ENCODE measurements around the gene DTD1.

The DTD1 gene

DNA sequence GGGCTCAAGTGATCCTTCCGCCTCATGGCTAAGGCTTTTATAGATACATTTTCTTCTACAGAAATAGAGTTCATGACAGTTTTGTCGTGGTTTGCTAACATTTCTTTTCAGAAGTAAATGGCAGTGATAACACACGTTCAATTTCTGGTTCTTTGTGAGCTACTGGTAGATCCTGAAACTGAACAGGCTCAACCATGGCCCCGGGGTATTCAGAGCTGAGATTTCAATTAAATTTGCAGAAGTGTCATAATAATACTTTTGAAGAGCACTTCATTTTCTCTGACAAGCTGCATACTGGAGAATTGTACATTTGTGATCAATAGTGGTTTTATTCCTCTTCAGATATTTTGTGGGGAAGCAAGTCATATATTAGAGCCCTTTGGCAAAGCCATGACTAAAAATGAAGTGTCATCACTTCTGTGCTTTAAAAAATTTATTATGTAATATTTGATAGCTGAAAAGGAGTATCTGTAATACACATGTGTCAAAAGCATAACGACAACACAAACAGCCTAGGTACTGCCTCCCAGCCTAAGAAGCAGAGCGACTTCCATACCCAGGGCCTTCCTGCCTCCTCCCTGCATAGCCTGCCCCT is 141.5 kb downstream of the DTD1 start:
- no peaks in the 10 kb centered on the region for H3K27me3 ChIP-seq (ENCODE audit: control insufficient read depth, insufficient read depth, low read length)
- peaks cover 3% of the 10 kb centered on the region for H3K4me1 ChIP-seq (ENCODE audit: control insufficient read depth, low read depth, low read length)
- no peak overlapping the region for H3K27ac ChIP-seq (ENCODE audit: low read length)
- H3K36me3 ChIP-seq (ENCODE audit: control insufficient read depth, low read depth, low read length): no peaks in the 10 kb centered on the region
- H3K4me3 ChIP-seq (ENCODE audit: low read length): no peak overlapping the region
- H3K9me3 ChIP-seq (ENCODE audit: control insufficient read depth, low read depth, low read length): no peaks in the 10 kb centered on the region
- no peak overlapping the region for H3K9ac ChIP-seq (ENCODE audit: low read length)

DNA sequence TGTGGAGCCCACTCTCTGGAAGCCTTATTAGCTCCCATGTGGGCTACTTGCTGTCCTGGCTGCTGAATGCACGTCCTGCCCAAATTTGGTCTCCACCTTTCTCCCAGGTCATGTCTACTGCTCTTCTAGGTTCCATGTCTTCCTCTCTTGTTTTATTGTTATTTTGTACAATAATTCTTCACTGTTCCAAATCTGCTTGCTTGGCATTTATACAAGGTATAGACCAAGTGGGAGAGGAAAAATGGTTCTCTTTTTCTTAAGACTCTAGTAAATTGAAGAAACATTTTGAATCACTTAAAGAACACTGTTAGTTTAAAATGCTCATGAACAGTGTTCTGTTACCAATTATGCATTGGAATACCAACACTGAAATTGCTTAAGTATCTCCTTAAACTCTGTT is 144.1 kb downstream of the DTD1 start:
- Histone ChIP-seq H3K27me3 (ENCODE audit: control insufficient read depth, insufficient read depth, low read length) (no peaks in the 10 kb centered on the region), H3K4me1 (ENCODE audit: control insufficient read depth, low read depth, low read length) (no peaks in the 10 kb centered on the region), H3K4me3 (ENCODE audit: low read length) (no peak overlapping the region), H3K27ac (ENCODE audit: low read length) (no peak overlapping the region), H3K9me3 (ENCODE audit: control insufficient read depth, low read depth, low read length) (no peaks in the 10 kb centered on the region), H3K9ac (ENCODE audit: low read length) (no peak overlapping the region), H3K36me3 (ENCODE audit: control insufficient read depth, low read depth, low read length) (no peaks in the 10 kb centered on the region)

DNA sequence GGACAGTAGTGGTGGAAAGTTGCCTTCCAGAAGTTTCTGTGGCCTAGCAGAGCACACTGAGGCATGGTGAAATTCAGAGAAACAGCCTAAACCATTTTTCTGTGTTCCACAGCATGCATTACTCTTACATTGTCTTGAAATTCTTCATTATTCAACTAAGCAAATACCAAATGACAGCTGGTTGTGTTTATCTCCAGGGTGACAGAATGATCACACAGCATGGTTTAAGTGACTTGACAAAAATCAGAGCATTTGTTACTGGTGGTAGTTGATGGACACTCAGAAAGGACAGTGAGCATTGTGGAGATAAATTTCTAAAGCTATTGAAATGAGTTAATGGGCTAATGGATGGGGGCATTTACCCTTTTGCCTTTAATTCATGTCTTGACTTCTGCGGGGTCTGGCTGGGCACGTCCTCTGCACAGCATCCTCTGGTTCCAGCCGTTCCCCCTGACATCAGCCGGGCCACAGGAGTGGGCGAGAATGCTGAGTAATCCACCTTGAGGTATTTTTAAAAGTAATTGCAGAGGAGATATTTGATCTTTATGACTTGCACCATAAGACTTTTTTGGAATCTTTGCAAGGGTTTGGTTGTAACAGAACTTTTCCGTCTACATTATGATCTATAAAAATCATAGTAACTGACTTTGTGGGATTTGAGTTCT is 146.8 kb downstream of the DTD1 start:
- Histone ChIP-seq H3K9me3 (ENCODE audit: control insufficient read depth, low read depth, low read length) (no peaks in the 10 kb centered on the region), H3K36me3 (ENCODE audit: control insufficient read depth, low read depth, low read length) (no peaks in the 10 kb centered on the region), H3K4me1 (ENCODE audit: control insufficient read depth, low read depth, low read length) (peaks cover 4% of the 10 kb centered on the region), H3K27ac (ENCODE audit: low read length) (no peak overlapping the region), H3K4me3 (ENCODE audit: low read length) (no peak overlapping the region), H3K27me3 (ENCODE audit: control insufficient read depth, insufficient read depth, low read length) (no peaks in the 10 kb centered on the region), H3K9ac (ENCODE audit: low read length) (no peak overlapping the region)

DNA sequence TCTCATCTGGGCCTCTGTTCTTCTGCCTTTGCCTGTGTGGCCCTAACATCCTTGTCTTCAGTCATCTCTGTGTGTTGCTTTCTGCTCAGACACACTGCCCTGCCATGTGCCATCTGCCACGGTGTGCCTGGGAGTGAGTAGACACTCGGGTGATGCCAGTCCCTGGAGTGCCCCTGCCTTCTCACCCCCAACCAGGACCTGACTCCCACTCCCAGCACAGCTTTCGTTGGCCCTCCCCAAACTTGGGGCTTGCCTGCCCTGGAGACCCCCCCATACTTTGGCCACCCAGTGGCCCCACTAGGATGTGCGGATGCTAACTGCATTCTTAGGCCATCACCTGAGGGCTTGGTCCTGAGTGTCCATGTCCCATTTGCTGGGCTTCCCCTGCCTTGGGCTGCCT is 149.3 kb downstream of the DTD1 start:
- no peaks in the 10 kb centered on the region for H3K36me3 ChIP-seq (ENCODE audit: control insufficient read depth, low read depth, low read length)
- H3K9me3 ChIP-seq (ENCODE audit: control insufficient read depth, low read depth, low read length): no peaks in the 10 kb centered on the region
- H3K27me3 ChIP-seq (ENCODE audit: control insufficient read depth, insufficient read depth, low read length): no peaks in the 10 kb centered on the region
- H3K27ac ChIP-seq (ENCODE audit: low read length): no peak overlapping the region
- H3K4me3 ChIP-seq (ENCODE audit: low read length): no peak overlapping the region
- peaks cover 10% of the 10 kb centered on the region for H3K4me1 ChIP-seq (ENCODE audit: control insufficient read depth, low read depth, low read length)
- H3K9ac ChIP-seq (ENCODE audit: low read length): no peak overlapping the region

DNA sequence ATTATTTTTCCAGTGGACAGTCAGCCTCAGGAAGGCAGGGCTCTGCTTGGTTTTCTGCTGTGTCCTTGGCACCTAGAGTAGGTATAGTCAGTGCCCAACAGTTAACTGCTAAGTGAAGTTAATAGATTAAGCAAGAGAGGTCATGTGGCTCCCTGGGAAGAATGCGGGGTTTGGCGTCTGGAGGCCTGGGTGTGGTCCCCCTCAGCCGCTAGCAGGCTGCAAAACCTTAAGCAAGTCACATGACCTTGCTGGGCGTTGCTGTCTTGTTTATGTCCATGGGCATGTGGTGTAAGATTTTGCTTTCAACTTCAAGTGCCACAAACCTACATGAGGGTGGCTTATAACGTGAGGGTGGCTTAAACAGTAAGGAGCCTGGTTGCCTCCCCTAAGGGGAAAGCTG is 150.2 kb downstream of the DTD1 start:
- Histone ChIP-seq H3K36me3 (ENCODE audit: control insufficient read depth, low read depth, low read length) (no peaks in the 10 kb centered on the region), H3K27ac (ENCODE audit: low read length) (no peak overlapping the region), H3K4me3 (ENCODE audit: low read length) (no peak overlapping the region), H3K27me3 (ENCODE audit: control insufficient read depth, insufficient read depth, low read length) (no peaks in the 10 kb centered on the region), H3K9me3 (ENCODE audit: control insufficient read depth, low read depth, low read length) (no peaks in the 10 kb centered on the region), H3K9ac (ENCODE audit: low read length) (no peak overlapping the region), H3K4me1 (ENCODE audit: control insufficient read depth, low read depth, low read length) (peaks cover 10% of the 10 kb centered on the region)

DNA sequence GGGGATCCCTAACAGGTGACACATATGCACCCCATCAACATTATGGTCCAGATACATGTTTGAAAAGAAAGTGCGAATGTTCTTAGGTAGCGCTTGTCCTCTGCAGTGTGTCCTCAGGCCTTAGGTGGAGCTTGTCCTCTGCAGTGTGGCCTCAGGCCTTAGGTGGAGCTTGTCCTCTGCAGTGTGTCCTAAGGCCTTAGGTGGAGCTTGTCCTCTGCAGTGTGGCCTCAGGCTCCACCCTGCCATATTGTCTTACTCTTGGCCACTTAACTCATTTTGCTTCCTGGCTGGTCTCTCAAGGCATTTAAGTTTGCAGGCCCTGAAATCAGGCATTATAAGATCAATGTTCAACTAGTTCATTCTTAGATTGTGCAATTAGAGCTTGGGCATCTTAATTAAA is 151.0 kb downstream of the DTD1 start:
- H3K27ac ChIP-seq (ENCODE audit: low read length): no peak overlapping the region
- no peaks in the 10 kb centered on the region for H3K36me3 ChIP-seq (ENCODE audit: control insufficient read depth, low read depth, low read length)

DNA sequence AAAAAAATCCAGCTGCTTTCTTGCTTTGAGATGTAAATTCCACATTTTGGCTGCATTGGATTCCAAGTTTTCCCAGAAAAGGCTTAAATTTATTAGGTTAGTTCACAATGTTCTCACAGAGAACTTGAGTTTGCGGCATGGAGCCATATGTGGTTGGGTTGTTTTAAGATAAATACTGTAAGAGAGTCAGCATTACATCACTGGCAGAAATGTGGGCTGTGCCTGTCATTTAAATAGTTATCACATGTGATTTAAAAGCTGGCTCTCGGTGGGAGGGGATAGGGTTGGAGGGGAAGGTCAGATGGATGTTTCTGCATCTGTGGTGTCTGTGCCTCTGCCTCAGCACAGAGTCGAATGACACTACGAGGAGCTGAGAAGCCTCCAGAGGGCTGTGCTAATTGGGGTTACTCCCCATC is 151.9 kb downstream of the DTD1 start:
- H3K27ac ChIP-seq (ENCODE audit: low read length): no peak overlapping the region
- no peaks in the 10 kb centered on the region for H3K36me3 ChIP-seq (ENCODE audit: control insufficient read depth, low read depth, low read length)
- no peak overlapping the region for H3K9ac ChIP-seq (ENCODE audit: low read length)
- peaks cover 10% of the 10 kb centered on the region for H3K4me1 ChIP-seq (ENCODE audit: control insufficient read depth, low read depth, low read length)
- H3K9me3 ChIP-seq (ENCODE audit: control insufficient read depth, low read depth, low read length): no peaks in the 10 kb centered on the region
- H3K27me3 ChIP-seq (ENCODE audit: control insufficient read depth, insufficient read depth, low read length): no peaks in the 10 kb centered on the region
- H3K4me3 ChIP-seq (ENCODE audit: low read length): no peak overlapping the region

More for the DNA sequence above, 151.0 kb downstream of the DTD1 start:
- no peaks in the 10 kb centered on the region for H3K27me3 ChIP-seq (ENCODE audit: control insufficient read depth, insufficient read depth, low read length)
- H3K9ac ChIP-seq (ENCODE audit: low read length): no peak overlapping the region
- H3K4me3 ChIP-seq (ENCODE audit: low read length): no peak overlapping the region
- no peaks in the 10 kb centered on the region for H3K9me3 ChIP-seq (ENCODE audit: control insufficient read depth, low read depth, low read length)
- H3K4me1 ChIP-seq (ENCODE audit: control insufficient read depth, low read depth, low read length): peaks cover 10% of the 10 kb centered on the region

DNA sequence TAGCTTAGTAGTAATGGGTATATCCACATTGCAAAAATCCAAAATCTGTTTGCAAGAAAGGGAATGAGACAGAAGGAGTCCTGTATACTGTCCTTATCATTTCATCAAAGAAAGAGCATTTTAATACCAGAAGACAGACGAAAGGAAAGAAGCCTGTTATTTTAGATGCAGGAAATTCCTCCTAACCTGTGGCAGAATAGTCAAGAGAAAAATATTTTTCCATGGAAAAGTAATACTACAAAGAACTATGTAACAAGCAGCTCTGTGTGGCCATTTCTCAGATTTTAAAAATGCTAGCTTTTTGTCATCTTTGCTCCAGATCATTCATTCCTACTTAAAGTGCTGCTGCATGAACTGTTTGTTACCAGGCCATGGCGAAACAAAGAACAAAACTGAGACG is 152.9 kb downstream of the DTD1 start:
- Histone ChIP-seq H3K9ac (ENCODE audit: low read length) (no peak overlapping the region), H3K4me3 (ENCODE audit: low read length) (no peak overlapping the region), H3K27ac (ENCODE audit: low read length) (no peak overlapping the region), H3K9me3 (ENCODE audit: control insufficient read depth, low read depth, low read length) (no peaks in the 10 kb centered on the region), H3K4me1 (ENCODE audit: control insufficient read depth, low read depth, low read length) (peaks cover 10% of the 10 kb centered on the region), H3K36me3 (ENCODE audit: control insufficient read depth, low read depth, low read length) (no peaks in the 10 kb centered on the region), H3K27me3 (ENCODE audit: control insufficient read depth, insufficient read depth, low read length) (no peaks in the 10 kb centered on the region)

DNA sequence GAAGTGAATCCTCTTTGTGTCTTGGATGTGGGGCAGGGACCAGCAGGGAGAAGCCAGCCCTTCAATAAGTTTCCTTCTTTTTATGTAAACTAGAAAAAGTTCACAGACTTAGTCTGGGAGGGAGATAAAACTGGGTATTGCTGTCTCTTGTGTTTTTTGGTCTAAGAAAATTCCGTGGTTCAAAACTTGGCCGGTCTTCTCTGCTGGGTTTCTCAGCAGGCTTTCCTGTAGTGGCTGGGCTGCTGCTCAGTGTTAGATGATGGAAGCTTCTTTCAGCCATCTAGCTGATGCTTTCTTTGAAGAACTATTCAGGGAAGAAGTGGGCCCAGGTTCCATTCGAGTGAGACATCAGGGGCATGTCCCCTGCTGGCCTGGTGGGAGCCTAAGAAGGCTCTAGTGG is 155.0 kb downstream of the DTD1 start:
- no peak overlapping the region for H3K4me3 ChIP-seq (ENCODE audit: low read length)
- H3K9ac ChIP-seq (ENCODE audit: low read length): no peak overlapping the region
- H3K36me3 ChIP-seq (ENCODE audit: control insufficient read depth, low read depth, low read length): no peaks in the 10 kb centered on the region
- H3K9me3 ChIP-seq (ENCODE audit: control insufficient read depth, low read depth, low read length): no peaks in the 10 kb centered on the region
- H3K27ac ChIP-seq (ENCODE audit: low read length): no peak overlapping the region
- peaks cover 10% of the 10 kb centered on the region for H3K4me1 ChIP-seq (ENCODE audit: control insufficient read depth, low read depth, low read length)
- H3K27me3 ChIP-seq (ENCODE audit: control insufficient read depth, insufficient read depth, low read length): no peaks in the 10 kb centered on the region

DNA sequence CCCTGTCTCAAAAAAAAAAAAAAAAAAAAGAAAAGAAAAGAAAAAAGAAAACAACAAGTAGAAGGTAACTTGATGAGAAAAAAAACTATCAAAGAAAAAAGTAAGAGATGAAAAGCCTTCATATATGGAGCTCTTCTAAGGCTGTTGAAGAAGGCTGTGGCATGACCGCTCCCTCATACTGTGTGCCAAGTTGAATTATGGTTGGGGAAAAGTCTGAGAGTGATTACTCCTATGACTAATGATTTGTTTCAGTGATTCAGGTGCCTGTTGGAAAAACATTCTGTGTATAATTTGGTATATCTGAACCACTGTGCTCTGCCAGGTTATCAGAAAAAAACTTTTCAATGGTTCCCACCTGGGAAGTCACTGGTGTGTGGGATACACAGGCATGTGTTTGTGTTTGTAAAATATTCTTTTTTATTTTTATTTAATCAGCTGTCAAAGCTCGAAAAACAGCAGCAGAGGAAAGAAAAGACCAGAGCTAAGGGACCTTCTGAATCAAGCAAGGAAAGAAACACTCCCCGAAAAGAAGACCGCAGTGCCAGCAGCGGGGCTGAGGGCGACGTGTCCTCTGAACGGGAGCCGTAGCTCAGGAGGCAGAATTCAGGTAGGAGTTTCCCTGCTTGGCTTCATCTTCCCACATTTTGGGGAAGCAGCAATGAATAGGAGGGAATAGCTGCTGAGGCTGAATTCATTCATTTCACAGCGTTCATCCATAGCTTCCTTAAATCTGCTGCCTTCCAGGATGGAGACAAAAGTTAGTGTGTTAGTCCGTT is 156.0 kb downstream of the DTD1 start:
- no peaks in the 10 kb centered on the region for H3K9me3 ChIP-seq (ENCODE audit: control insufficient read depth, low read depth, low read length)
- H3K27me3 ChIP-seq (ENCODE audit: control insufficient read depth, insufficient read depth, low read length): no peaks in the 10 kb centered on the region
- no peak overlapping the region for H3K27ac ChIP-seq (ENCODE audit: low read length)
- H3K9ac ChIP-seq (ENCODE audit: low read length): no peak overlapping the region
- H3K36me3 ChIP-seq (ENCODE audit: control insufficient read depth, low read depth, low read length): no peaks in the 10 kb centered on the region
- H3K4me3 ChIP-seq (ENCODE audit: low read length): no peak overlapping the region
- peaks cover 10% of the 10 kb centered on the region for H3K4me1 ChIP-seq (ENCODE audit: control insufficient read depth, low read depth, low read length)

DNA sequence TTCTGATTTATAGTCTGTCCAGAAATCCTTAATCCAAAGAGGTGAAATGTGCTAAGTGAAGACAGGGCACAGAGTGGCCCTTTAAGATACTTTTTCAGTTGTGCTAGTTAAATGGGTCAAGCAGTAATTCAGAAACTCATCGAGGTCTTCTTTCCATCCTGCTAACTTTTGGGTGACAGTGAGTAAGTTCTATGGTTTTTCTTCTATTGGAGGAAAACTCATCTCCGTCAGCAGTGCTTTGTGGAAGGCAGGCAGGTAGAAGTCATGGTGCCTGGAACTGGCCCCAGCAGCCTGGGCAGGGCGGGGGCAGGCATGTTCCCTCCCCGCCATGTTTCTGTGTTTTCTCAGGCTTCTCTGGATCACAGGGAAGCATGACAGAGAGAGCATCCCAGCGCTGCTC is 159.2 kb downstream of the DTD1 start:
- H3K27ac ChIP-seq (ENCODE audit: low read length): no peak overlapping the region
- H3K4me3 ChIP-seq (ENCODE audit: low read length): no peak overlapping the region
- H3K27me3 ChIP-seq (ENCODE audit: control insufficient read depth, insufficient read depth, low read length): no peaks in the 10 kb centered on the region
- H3K9me3 ChIP-seq (ENCODE audit: control insufficient read depth, low read depth, low read length): no peaks in the 10 kb centered on the region
- no peak overlapping the region for H3K9ac ChIP-seq (ENCODE audit: low read length)
- no peaks in the 10 kb centered on the region for H3K4me1 ChIP-seq (ENCODE audit: control insufficient read depth, low read depth, low read length)
- H3K36me3 ChIP-seq (ENCODE audit: control insufficient read depth, low read depth, low read length): no peaks in the 10 kb centered on the region

DNA sequence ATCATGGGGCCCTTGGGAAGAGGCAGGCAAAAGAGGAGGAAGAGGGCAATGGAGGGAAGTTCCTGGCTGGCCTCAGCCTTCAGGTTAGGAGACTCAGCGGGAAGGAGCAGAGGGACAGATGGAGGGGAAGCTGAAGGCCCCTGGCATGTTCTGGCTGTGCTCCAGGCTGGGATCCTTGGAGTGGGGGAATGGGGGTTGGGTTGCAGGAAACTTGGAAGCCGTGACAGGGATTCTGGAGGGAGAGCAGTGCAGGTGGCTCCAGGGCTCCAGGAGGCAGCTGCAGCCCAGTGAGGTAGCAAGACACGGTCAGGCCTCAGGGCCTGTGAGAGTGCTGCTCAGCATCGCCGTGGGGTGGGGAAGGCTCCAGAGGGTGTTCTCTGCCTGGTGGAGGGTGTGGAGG is 161.1 kb downstream of the DTD1 start:
- no peaks in the 10 kb centered on the region for H3K27me3 ChIP-seq (ENCODE audit: control insufficient read depth, insufficient read depth, low read length)
- no peak overlapping the region for H3K4me3 ChIP-seq (ENCODE audit: low read length)
- H3K36me3 ChIP-seq (ENCODE audit: control insufficient read depth, low read depth, low read length): no peaks in the 10 kb centered on the region
- H3K9me3 ChIP-seq (ENCODE audit: control insufficient read depth, low read depth, low read length): no peaks in the 10 kb centered on the region
- no peak overlapping the region for H3K9ac ChIP-seq (ENCODE audit: low read length)
- no peak overlapping the region for H3K27ac ChIP-seq (ENCODE audit: low read length)
- no peaks in the 10 kb centered on the region for H3K4me1 ChIP-seq (ENCODE audit: control insufficient read depth, low read depth, low read length)

All from iPS-18a (cell line).